Astrocyte of the spinal cord (primary cell): ENCODE measurements around the gene BCL2.

ENCODE experiments used
- DNase-seq: peaks from one replicate; pipeline ENCODE4 v3.0.0; 2011; ENCODE audit warnings: low read depth, low spot score
- H3K4me3 ChIP-seq: 2 replicates; pipeline ENCODE4 v1.5.1; 2011; ENCODE audit warnings: low read depth, mild to moderate bottlenecking, low read length, moderate library complexity
- in situ Hi-C: cut with HindIII; loops from 2 replicates; pipeline ENCODE4 v1.10.0; 2017; ENCODE audit warnings: low sequenced_read_pairs
- TF ChIP-seq, protein P1 (sequence below): IDR thresholded peaks from 2 replicates; pipeline ENCODE4 v1.5.1; 2012; ENCODE audit warnings: low read depth, mild to moderate bottlenecking, low read length, inconsistent platforms

Gene BCL2

DNA sequence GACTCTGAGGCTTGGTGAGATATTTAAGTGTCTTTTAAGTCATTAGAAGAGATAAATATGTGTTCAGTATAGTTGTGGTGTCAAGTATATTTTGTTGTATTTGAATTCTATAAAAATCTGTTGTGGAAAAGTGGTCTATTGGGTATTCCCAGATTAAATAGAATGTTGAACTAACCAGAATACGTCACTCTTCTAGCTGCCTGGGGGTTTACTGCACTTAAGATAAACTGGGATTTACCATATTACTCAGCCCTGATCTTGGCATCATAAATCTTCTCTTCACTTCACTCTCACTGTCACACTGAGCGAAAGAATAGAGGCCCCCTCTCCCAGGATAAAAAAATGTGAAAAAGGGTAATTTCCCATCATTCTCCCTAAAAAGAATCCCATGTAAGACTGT is 129.8 kb downstream of the BCL2 start:
- H3K4me3 ChIP-seq, result no peak overlapping the region
- TF ChIP-seq, protein P1, sequence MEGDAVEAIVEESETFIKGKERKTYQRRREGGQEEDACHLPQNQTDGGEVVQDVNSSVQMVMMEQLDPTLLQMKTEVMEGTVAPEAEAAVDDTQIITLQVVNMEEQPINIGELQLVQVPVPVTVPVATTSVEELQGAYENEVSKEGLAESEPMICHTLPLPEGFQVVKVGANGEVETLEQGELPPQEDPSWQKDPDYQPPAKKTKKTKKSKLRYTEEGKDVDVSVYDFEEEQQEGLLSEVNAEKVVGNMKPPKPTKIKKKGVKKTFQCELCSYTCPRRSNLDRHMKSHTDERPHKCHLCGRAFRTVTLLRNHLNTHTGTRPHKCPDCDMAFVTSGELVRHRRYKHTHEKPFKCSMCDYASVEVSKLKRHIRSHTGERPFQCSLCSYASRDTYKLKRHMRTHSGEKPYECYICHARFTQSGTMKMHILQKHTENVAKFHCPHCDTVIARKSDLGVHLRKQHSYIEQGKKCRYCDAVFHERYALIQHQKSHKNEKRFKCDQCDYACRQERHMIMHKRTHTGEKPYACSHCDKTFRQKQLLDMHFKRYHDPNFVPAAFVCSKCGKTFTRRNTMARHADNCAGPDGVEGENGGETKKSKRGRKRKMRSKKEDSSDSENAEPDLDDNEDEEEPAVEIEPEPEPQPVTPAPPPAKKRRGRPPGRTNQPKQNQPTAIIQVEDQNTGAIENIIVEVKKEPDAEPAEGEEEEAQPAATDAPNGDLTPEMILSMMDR, result no peak
- DNase-seq, result no peak
- in situ Hi-C loops, result no loop called here

DNA sequence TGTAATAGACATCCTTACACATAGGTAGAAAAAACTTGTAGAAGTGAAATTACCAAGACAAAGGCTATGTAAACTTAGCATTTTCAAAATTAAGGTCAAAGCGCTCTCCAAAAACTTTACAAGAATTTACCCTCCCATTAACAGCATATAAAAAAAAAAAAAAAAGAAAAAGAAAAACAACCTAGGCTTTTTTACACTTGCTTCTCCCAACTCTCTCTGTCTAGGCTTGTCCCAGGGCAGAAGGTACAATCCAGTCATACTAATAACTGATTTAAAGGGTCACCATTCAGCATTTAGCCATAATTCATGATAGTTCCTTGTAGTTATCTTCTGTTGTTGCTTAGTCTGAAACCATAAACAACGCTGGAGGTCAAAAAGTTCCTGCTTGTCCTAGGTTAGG is 130.5 kb downstream of the BCL2 start:
- no peak for DNase-seq
- H3K4me3 ChIP-seq, result no peak overlapping the region
- TF ChIP-seq, protein P1, result no peak
- in situ Hi-C loops, result no loop called here

DNA sequence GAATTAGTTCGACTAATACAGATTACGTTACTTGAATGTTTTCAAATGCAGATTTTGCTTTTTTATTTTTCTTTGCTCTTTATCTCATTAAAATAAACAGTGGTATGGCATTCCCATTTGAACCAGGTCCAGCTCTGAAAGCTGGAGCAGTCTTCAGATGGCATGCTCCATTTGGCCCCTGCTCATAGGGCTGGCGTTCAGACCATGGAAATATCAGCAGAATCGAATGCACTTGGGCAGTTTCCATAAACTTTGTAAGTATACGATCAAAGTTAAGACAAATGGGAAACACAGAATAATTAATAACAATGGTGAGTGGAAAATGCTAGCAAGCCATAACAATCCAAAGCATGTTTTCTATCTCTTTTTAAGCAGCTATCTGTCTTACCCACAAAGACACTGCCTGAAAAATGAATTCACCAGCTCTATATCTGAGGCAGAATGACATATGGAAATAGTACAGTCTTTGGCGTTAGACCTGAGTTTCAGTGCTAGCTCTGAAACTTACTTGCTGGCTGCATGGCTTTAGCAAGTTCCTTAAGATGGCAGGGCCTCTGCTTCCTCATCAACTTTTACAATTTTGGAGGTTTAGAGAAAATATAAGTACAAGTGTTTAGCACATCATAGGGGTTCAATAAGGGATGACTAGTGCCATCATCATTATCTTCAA is 131.6 kb downstream of the BCL2 start:
- no peak overlapping the region for H3K4me3 ChIP-seq
- no peak for DNase-seq
- TF ChIP-seq, protein P1, result no peak
- in situ Hi-C loops, result no loop called here

GRCh38 chr18:63187223-63187574 is 132.4 kb downstream of the BCL2 start:
- DNase-seq, result no peak
- no peak overlapping the region for H3K4me3 ChIP-seq
- TF ChIP-seq, protein P1, result no peak
- in situ Hi-C loops, result no loop called here

- in situ Hi-C loops, result no loop called here
- no peak overlapping the region for H3K4me3 ChIP-seq
- TF ChIP-seq, protein P1, result no peak
- no peak for DNase-seq
Observed at GRCh38 chr18:63186520-63187222, 132.9 kb downstream of the BCL2 start.

DNA sequence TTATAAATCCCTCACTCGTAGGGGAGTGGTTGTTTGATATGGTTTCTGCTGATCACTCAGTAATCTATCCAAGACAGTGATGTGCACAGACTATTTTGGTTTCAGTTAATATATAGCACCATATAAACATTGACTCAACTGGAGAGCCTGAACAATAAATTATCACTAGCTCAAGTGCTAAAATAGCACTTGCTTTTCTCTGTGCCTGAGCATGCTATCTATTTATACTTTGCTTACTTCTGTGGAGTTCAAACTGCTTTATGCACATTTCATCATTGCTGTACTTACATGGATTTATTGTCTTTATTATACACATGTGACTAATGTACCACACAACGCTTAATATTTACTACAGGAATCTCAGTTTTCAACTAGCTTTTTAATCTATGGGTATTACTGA is 133.6 kb downstream of the BCL2 start:
- in situ Hi-C loops, result no loop called here
- no peak overlapping the region for H3K4me3 ChIP-seq

More for the DNA sequence above, 133.6 kb downstream of the BCL2 start:
- DNase-seq, result no peak
- TF ChIP-seq, protein P1, result no peak
